MM.1S (cell line): ENCODE measurements around the gene ZNF92.
"Not testable (repeated sequence)": the region's sequence is repeated elsewhere in the genome, so short reads cannot be mapped to it uniquely, and the experiment has no call there.

Experiments used
- DNase-seq: peaks from one replicate; pipeline ENCODE4 v3.0.0-alpha.2; 2015
- H2AFZ ChIP-seq: fragments of 300-600 bp; sonication (generic); 2 replicates; pipeline ENCODE4 v1.6.0; 2016; ENCODE audit warnings: antibody characterized with exemption, low read length
- H3F3A ChIP-seq: fragments of 300-600 bp; sonication (generic); 2 replicates; pipeline ENCODE4 v1.6.1; 2016; ENCODE audit warnings: mild to moderate bottlenecking, antibody characterized with exemption, low read length, moderate library complexity, mixed read lengths; ENCODE audit not compliant: insufficient read depth
- H3K27ac ChIP-seq: fragments of 300-600 bp; sonication (generic); 2 replicates; pipeline ENCODE4 v1.5.1; 2016; ENCODE audit warnings: mild to moderate bottlenecking, low read length
- H3K27me3 ChIP-seq: fragments of 300-600 bp; sonication (generic); replicated peaks from 2 replicates; pipeline ENCODE4 v1.6.0; 2016; ENCODE audit warnings: low read length; ENCODE audit not compliant: insufficient read depth
- H3K36me3 ChIP-seq: fragments of 300-600 bp; sonication (generic); replicated peaks from 2 replicates; pipeline ENCODE4 v1.6.1; 2016; ENCODE audit warnings: mild to moderate bottlenecking, low read length, mixed read lengths; ENCODE audit not compliant: insufficient read depth
- H3K4me1 ChIP-seq: fragments of 300-600 bp; sonication (generic); 2 replicates; pipeline ENCODE4 v1.6.1; 2016; ENCODE audit warnings: low read length, mixed read lengths
- H3K4me2 ChIP-seq: fragments of 300-600 bp; sonication (generic); 2 replicates; pipeline ENCODE4 v1.6.0; 2016; ENCODE audit warnings: low read depth, low read length
- H3K4me3 ChIP-seq: fragments of 300-600 bp; sonication (generic); 2 replicates; pipeline ENCODE4 v1.5.1; 2016; ENCODE audit warnings: low read length, mixed read lengths
- H3K79me2 ChIP-seq: fragments of 300-600 bp; sonication (generic); 2 replicates; pipeline ENCODE4 v1.6.1; 2016; ENCODE audit warnings: mixed run types, low read length, mixed read lengths
- H3K9ac ChIP-seq: fragments of 300-600 bp; sonication (generic); 2 replicates; pipeline ENCODE4 v1.6.1; 2016; ENCODE audit warnings: low read length, mixed read lengths
- H3K9me2 ChIP-seq: fragments of 300-600 bp; sonication (generic); replicated peaks from 2 replicates; pipeline ENCODE4 v1.6.1; 2016; ENCODE audit warnings: mild to moderate bottlenecking, low read length, mixed read lengths; ENCODE audit not compliant: insufficient read depth
- H3K9me3 ChIP-seq: fragments of 300-600 bp; sonication (generic); replicated peaks from 2 replicates; pipeline ENCODE4 v1.6.1; 2016; ENCODE audit warnings: mild to moderate bottlenecking, low read length, mixed read lengths; ENCODE audit not compliant: insufficient read depth
- H4K20me1 ChIP-seq: fragments of 300-600 bp; sonication (generic); 2 replicates; pipeline ENCODE4 v1.6.1; 2016; ENCODE audit warnings: mild to moderate bottlenecking, low read length, moderate library complexity, mixed read lengths; ENCODE audit not compliant: insufficient read depth
- CTCF ChIP-seq: fragments of 300-600 bp; sonication (generic); IDR thresholded peaks from 2 replicates; pipeline ENCODE4 v1.5.1; 2016; ENCODE audit warnings: antibody characterized with exemption, low read length, mixed read lengths
- EZH2 ChIP-seq: fragments of 300-600 bp; sonication (generic); optimal IDR thresholded peaks from 2 replicates; pipeline ENCODE3; 2017; ENCODE audit warnings: low read depth, mild to moderate bottlenecking, antibody characterized with exemption, low read length, mixed read lengths
- EZH2phosphoT487 ChIP-seq: fragments of 300-600 bp; sonication (generic); IDR thresholded peaks from 2 replicates; pipeline ENCODE4 v1.6.1; 2018; ENCODE audit warnings: antibody characterized with exemption, low read length

Gene ZNF92

GRCh38 chr7:65444899-65445823 lies 71.5 kb downstream of the ZNF92 start:
- no peaks in the 10 kb centered on the region for H3K27me3 ChIP-seq
- H3F3A ChIP-seq = no peaks in the 10 kb centered on the region
- no peaks in the 10 kb centered on the region for H3K9me2 ChIP-seq
- no peak overlapping the region for H3K4me3 ChIP-seq
- no peak overlapping the region for H3K4me2 ChIP-seq
- no peak overlapping the region for H2AFZ ChIP-seq
- peak; percentile 26 for DNase-seq
- H4K20me1 ChIP-seq = no peaks in the 10 kb centered on the region
- no peaks in the 10 kb centered on the region for H3K79me2 ChIP-seq
- no peak overlapping the region for H3K9ac ChIP-seq
- H3K36me3 ChIP-seq = no peaks in the 10 kb centered on the region
- TF ChIP-seq CTCF (no peak), EZH2phosphoT487 (no peak), EZH2 (no peak)
- H3K9me3 ChIP-seq = no peaks in the 10 kb centered on the region
- no peak overlapping the region for H3K27ac ChIP-seq
- no peaks in the 10 kb centered on the region for H3K4me1 ChIP-seq

- H4K20me1 ChIP-seq, H3K27ac ChIP-seq, H2AFZ ChIP-seq, H3K9me2 ChIP-seq, H3K27me3 ChIP-seq, H3K4me2 ChIP-seq, H3F3A ChIP-seq, H3K9me3 ChIP-seq, H3K4me3 ChIP-seq, H3K4me1 ChIP-seq, H3K9ac ChIP-seq, DNase-seq, H3K36me3 ChIP-seq, H3K79me2 ChIP-seq: not testable (repeated sequence)
Observed at GRCh38 chr7:65447041-65447440, 73.4 kb downstream of the ZNF92 start.

DNA sequence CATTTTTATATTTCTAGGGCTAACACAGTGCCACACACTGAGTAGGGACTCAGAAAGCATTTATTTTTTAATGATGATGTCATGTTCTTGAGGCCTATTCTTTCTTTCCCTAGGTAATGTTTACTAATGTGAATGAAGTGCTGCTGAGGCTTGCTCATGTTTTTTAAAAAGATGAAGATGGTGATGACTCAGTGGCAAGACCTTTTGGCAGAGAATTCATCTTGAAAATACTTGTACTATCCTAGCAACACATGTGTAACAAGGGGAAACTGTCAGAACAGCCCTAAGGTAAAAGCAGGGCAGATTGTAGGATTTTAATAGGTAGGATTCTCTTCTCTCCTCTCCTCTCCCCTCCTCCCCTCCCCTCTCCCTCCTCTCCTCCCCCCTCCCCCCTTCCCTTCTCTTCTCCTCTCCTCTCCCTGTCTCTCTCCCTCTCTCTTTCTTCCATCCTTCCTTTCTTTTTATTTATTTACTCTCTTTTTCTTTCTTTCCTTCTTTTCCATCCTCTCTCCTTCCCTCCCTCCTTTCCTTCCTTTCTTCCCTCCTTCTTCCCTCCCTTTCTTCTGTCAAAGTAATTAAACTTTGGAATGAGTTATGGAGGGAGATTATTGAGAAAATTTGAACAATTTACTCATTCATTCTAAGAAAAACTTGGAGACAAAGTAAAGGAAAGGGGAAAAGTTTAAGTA lies 75.3 kb downstream of the ZNF92 start:
- H4K20me1 ChIP-seq = no peaks in the 10 kb centered on the region
- H3K27ac ChIP-seq = no peak overlapping the region
- no peaks in the 10 kb centered on the region for H3K36me3 ChIP-seq
- no peaks in the 10 kb centered on the region for H3K9me2 ChIP-seq
- H3K79me2 ChIP-seq = no peaks in the 10 kb centered on the region
- no peak overlapping the region for H3K4me2 ChIP-seq
- TF ChIP-seq EZH2 (no peak), CTCF (no peak)
- H3K27me3 ChIP-seq = no peaks in the 10 kb centered on the region
- no peak overlapping the region for H3K9ac ChIP-seq
- H2AFZ ChIP-seq = no peak overlapping the region
- no peaks in the 10 kb centered on the region for H3K4me1 ChIP-seq
- no peak for DNase-seq
- no peaks in the 10 kb centered on the region for H3F3A ChIP-seq
- no peaks in the 10 kb centered on the region for H3K9me3 ChIP-seq
- no peak overlapping the region for H3K4me3 ChIP-seq

DNA sequence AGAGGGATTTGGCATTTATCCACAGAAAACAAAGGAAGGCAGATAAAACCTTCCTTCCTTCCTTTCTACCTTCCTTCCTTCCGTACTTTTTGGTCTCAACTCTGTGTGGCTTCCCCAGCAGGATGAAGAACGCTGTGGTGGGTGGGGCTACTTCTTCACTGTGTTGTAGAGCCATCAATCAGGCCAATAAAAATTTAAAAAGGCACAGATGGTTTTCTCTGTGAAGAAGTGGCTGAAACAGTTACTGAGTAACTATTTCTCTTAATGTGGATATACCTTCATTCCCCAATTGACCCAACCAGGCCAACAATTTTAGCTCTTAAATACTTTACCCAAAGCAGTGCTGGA lies 75.8 kb downstream of the ZNF92 start:
- DNase-seq = no peak
- H3K4me1 ChIP-seq = no peaks in the 10 kb centered on the region

More for the DNA sequence above, 75.8 kb downstream of the ZNF92 start:
- Histone ChIP-seq H3K9me3 (no peaks in the 10 kb centered on the region), H3K9me2 (no peaks in the 10 kb centered on the region), H3K27me3 (no peaks in the 10 kb centered on the region), H3K27ac (no peak overlapping the region), H3K79me2 (no peaks in the 10 kb centered on the region), H3K9ac (no peak overlapping the region), H3K4me3 (no peak overlapping the region), H4K20me1 (no peaks in the 10 kb centered on the region), H3F3A (no peaks in the 10 kb centered on the region), H2AFZ (no peak overlapping the region), H3K36me3 (no peaks in the 10 kb centered on the region), H3K4me2 (no peak overlapping the region)
- TF ChIP-seq CTCF (no peak), EZH2phosphoT487 (no peak), EZH2 (no peak)
